ENCODE measurements around the gene DLX5. TPM values are rescaled to one million over a fixed set of nuclear protein-coding genes. Genes with fewer than 3 reads are reported as not detected.

DLX5 gene
- total and polyA plus RNA-seq, 2 donors (not counting 1 experiment from before 2014, with no cell fraction given) = not detected

GRCh38 chr7:96979551-96980276 is 44.9 kb downstream of the DLX5 start:
- TF ChIP-seq, protein P1, sequence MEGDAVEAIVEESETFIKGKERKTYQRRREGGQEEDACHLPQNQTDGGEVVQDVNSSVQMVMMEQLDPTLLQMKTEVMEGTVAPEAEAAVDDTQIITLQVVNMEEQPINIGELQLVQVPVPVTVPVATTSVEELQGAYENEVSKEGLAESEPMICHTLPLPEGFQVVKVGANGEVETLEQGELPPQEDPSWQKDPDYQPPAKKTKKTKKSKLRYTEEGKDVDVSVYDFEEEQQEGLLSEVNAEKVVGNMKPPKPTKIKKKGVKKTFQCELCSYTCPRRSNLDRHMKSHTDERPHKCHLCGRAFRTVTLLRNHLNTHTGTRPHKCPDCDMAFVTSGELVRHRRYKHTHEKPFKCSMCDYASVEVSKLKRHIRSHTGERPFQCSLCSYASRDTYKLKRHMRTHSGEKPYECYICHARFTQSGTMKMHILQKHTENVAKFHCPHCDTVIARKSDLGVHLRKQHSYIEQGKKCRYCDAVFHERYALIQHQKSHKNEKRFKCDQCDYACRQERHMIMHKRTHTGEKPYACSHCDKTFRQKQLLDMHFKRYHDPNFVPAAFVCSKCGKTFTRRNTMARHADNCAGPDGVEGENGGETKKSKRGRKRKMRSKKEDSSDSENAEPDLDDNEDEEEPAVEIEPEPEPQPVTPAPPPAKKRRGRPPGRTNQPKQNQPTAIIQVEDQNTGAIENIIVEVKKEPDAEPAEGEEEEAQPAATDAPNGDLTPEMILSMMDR (IDR thresholded peaks at IDR 0.05) = no peak
- no peak for TF ChIP-seq EZH2 (IDR thresholded peaks at IDR 0.05; ENCODE audit: borderline replicate concordance, insufficient read depth, low read depth, low read length, poor library complexity, severe bottlenecking)
- Histone ChIP-seq H3K4me3 (ENCODE audit: control extremely low read depth in 1 of 5, extremely low read depth in 1 of 5, insufficient read depth in 1 of 5, low read depth in 2 of 5, low read length in 4 of 5) (no peak overlapping the region), H3K9me3 (ENCODE audit: control extremely low read depth in 1 of 3, control insufficient read depth in 2 of 3, insufficient read depth in 1 of 3, low read length in 2 of 3) (peaks cover 0 to 4% (median 0%) of the 10 kb centered on the region in 3 donors), H3K79me2 (ENCODE audit: control insufficient read depth, insufficient read depth, low read length) (no peaks in the 10 kb centered on the region), H3K4me2 (replicated peaks; ENCODE audit: low read depth, low read length, poor library complexity, severe bottlenecking) (no peak overlapping the region), H3K9ac (ENCODE audit: low read length) (no peak overlapping the region), H4K20me1 (ENCODE audit: control insufficient read depth, insufficient read depth, low read length, poor library complexity, severe bottlenecking) (no peaks in the 10 kb centered on the region), H3K4me1 (ENCODE audit: control insufficient read depth in 2 of 2, insufficient read depth in 2 of 2, low read length in 2 of 2) (no peaks in the 10 kb centered on the region), H3K27ac (ENCODE audit: low read length in 2 of 2) (no peak overlapping the region), H3K36me3 (replicated peaks in 1 of 2; ENCODE audit: control extremely low read depth in 1 of 2, control insufficient read depth in 1 of 2, extremely low read depth in 1 of 2, insufficient read depth in 2 of 2, low read length in 1 of 2) (no peaks in the 10 kb centered on the region), H2AFZ (ENCODE audit: insufficient read depth, low read depth, low read length, poor library complexity, severe bottlenecking) (no peak overlapping the region), H3K27me3 (replicated peaks in 1 of 4; ENCODE audit: control extremely low read depth in 1 of 4, control insufficient read depth in 3 of 4, insufficient read depth in 4 of 4, low read length in 3 of 4) (no peaks in the 10 kb centered on the region)
- WGBS (ENCODE audit: insufficient coverage) = 100% methylated on average over 1 of the region's 2 CpGs
- Mint-ChIP-seq H3K4me3 (no peak overlapping the region), H3K4me1 (no peaks in the 10 kb centered on the region), H3K27me3 (peaks cover 23% of the 10 kb centered on the region), H3K9me3 (ENCODE audit: insufficient read depth) (no peaks in the 10 kb centered on the region), H3K27ac (no peak overlapping the region)
- POLR2A ChIA-PET = no interaction called here
- CTCF ChIA-PET = no interaction called here
- ATAC-seq (ENCODE audit: low read depth) = no peak
- DNase-seq = no peak
- intact Hi-C loops (cut with micrococcal nuclease) = no loop called here

GRCh38 chr7:96977445-96977844 is 47.2 kb downstream of the DLX5 start:
- ATAC-seq (ENCODE audit: low read depth) = no peak
- H3K9me3 ChIP-seq (ENCODE audit: control extremely low read depth in 1 of 3, control insufficient read depth in 2 of 3, insufficient read depth in 1 of 3, low read length in 2 of 3) = peaks cover 0 to 4% (median 0%) of the 10 kb centered on the region in 3 donors
- H3K4me2 ChIP-seq (replicated peaks; ENCODE audit: low read depth, low read length, poor library complexity, severe bottlenecking) = no peak overlapping the region
- TF ChIP-seq, protein P1 (IDR thresholded peaks at IDR 0.05) = no peak
- TF ChIP-seq EZH2 (IDR thresholded peaks at IDR 0.05; ENCODE audit: borderline replicate concordance, insufficient read depth, low read depth, low read length, poor library complexity, severe bottlenecking) = no peak
- H3K9me3 Mint-ChIP-seq (ENCODE audit: insufficient read depth) = no peaks in the 10 kb centered on the region
- no peaks in the 10 kb centered on the region for H4K20me1 ChIP-seq (ENCODE audit: control insufficient read depth, insufficient read depth, low read length, poor library complexity, severe bottlenecking)
- H3K27me3 ChIP-seq (replicated peaks in 1 of 4; ENCODE audit: control extremely low read depth in 1 of 4, control insufficient read depth in 3 of 4, insufficient read depth in 4 of 4, low read length in 3 of 4) = no peaks in the 10 kb centered on the region
- no peaks in the 10 kb centered on the region for H3K4me1 Mint-ChIP-seq
- intact Hi-C loops (cut with micrococcal nuclease) = no loop called here
- ChIA-PET CTCF (no interaction called here), POLR2A (no interaction called here)
- H3K4me1 ChIP-seq (ENCODE audit: control insufficient read depth in 2 of 2, insufficient read depth in 2 of 2, low read length in 2 of 2) = no peaks in the 10 kb centered on the region
- no peak for DNase-seq
- no peak overlapping the region for H3K4me3 Mint-ChIP-seq
- H3K9ac ChIP-seq (ENCODE audit: low read length) = no peak overlapping the region
- no peaks in the 10 kb centered on the region for H3K36me3 ChIP-seq (replicated peaks in 1 of 2; ENCODE audit: control extremely low read depth in 1 of 2, control insufficient read depth in 1 of 2, extremely low read depth in 1 of 2, insufficient read depth in 2 of 2, low read length in 1 of 2)
- H3K27ac Mint-ChIP-seq = no peak overlapping the region
- no peak overlapping the region for H3K4me3 ChIP-seq (ENCODE audit: control extremely low read depth in 1 of 5, extremely low read depth in 1 of 5, insufficient read depth in 1 of 5, low read depth in 2 of 5, low read length in 4 of 5)
- peaks cover 19% of the 10 kb centered on the region for H3K27me3 Mint-ChIP-seq
- no peak overlapping the region for H2AFZ ChIP-seq (ENCODE audit: insufficient read depth, low read depth, low read length, poor library complexity, severe bottlenecking)
- H3K27ac ChIP-seq (ENCODE audit: low read length in 2 of 2) = no peak overlapping the region
- H3K79me2 ChIP-seq (ENCODE audit: control insufficient read depth, insufficient read depth, low read length) = no peaks in the 10 kb centered on the region
